HCT116 (cell line): ENCODE results near the gene PLD1.

Experiments used
- RAD21 ChIP-seq: IDR thresholded peaks from 2 replicates; pipeline ENCODE4 v1.6.1; 2012; ENCODE audit warnings: low read depth, mild to moderate bottlenecking
- TF ChIP-seq, protein P1 (sequence below), 3 experiments: fragments of 200-600 bp in 1 of 3; sonication (generic) in 1 of 3; IDR thresholded peaks in 2 of 3; conservative IDR thresholded peaks in 1 of 3; 2 replicates each; pipeline ENCODE4 v1.5.1; 2012 to 2017; ENCODE audit warnings: low read depth in 2 of 3, low read length in 2 of 3, antibody characterized with exemption in 1 of 3, borderline replicate concordance in 1 of 3, control low read depth in 1 of 3, mild to moderate bottlenecking in 1 of 3, mixed read lengths in 1 of 3, mixed run types in 1 of 3, moderate library complexity in 1 of 3; ENCODE audit not compliant: insufficient read depth in 1 of 3

- TF ChIP-seq RAD21: no peak
- TF ChIP-seq, protein P1, sequence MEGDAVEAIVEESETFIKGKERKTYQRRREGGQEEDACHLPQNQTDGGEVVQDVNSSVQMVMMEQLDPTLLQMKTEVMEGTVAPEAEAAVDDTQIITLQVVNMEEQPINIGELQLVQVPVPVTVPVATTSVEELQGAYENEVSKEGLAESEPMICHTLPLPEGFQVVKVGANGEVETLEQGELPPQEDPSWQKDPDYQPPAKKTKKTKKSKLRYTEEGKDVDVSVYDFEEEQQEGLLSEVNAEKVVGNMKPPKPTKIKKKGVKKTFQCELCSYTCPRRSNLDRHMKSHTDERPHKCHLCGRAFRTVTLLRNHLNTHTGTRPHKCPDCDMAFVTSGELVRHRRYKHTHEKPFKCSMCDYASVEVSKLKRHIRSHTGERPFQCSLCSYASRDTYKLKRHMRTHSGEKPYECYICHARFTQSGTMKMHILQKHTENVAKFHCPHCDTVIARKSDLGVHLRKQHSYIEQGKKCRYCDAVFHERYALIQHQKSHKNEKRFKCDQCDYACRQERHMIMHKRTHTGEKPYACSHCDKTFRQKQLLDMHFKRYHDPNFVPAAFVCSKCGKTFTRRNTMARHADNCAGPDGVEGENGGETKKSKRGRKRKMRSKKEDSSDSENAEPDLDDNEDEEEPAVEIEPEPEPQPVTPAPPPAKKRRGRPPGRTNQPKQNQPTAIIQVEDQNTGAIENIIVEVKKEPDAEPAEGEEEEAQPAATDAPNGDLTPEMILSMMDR (IDR thresholded peaks at IDR 0.05 in 2 of 3, conservative IDR thresholded peaks at IDR 0.05 in 1 of 3; ENCODE audit: borderline replicate concordance in 1 of 3, insufficient read depth in 1 of 3, low read depth in 2 of 3, low read length in 2 of 3): no peak
Measured at GRCh38 chr3:171715155-171715554, 95.1 kb downstream of the PLD1 start.
